Stimulated activated CD8-positive, alpha-beta memory T cell treated with anti-CD3 and anti-CD28 coated beads, Interleukin-15, amount 100 ng/mL, for 48 hours (primary cell): Measurements from ENCODE around the gene CPNE9.

ENCODE experiments used
- DNase-seq, 2 donors: peaks; one replicate each; pipeline ENCODE4 v3.0.0-alpha.2; 2020; ENCODE audit warnings: low read depth in 2 of 2

The CPNE9 gene

GRCh38 chr3:9778143-9779074, 74.8 kb downstream of the CPNE9 start:
- DNase-seq: peak; percentile 62 to 70

DNA sequence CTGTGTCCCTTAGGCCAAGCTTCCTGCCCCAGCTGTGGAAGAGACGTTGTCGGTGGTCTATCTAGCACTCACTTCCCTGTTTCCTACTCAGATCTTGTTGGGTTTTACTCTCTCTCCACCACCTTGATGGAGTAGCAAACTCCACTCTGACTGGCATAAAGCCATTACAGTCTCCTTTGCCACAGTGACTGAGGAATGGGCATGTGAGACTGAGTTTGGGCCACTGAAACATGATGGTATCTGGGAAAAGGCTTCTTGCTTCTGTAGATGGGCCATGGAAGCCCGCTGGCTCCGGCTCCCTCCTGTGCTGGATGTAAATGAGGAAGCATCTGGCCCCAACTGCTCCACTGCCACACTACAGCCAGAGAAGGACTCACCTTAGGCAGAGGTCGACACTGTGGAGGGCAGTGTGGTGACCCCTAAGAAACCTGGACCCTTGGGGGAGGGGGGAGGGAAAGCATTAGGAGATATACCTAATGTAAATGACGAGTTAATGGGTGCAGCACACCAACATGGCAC, 75.5 kb downstream of the CPNE9 start:
- no peak for DNase-seq
